Activated T-cell treated with anti-CD3 and anti-CD28 coated beads, Interleukin-2, amount 50 U/mL, for 4 hours (primary cell): Measurements from ENCODE around the gene CACNA1G. TPM values are rescaled to one million over a fixed set of nuclear protein-coding genes. Genes with fewer than 3 reads are reported as not detected.

Experiments used
- ATAC-seq, 2 donors: fragments of 200-7000 bp; cut with Tn5 transposase; one replicate each; pipeline ENCODE4 v1.10.0; 2021
- DNase-seq: peaks from one replicate; pipeline ENCODE4 v3.0.0-alpha.2; 2020
- H3K27me3 Mint-ChIP-seq: one replicate; pipeline ENCODE4 v1.8.0; 2021; ENCODE audit warnings: low read depth, mixed read lengths
- H3K36me3 Mint-ChIP-seq: one replicate; pipeline ENCODE4 v1.8.0; 2022; ENCODE audit warnings: mixed read lengths; ENCODE audit not compliant: insufficient read depth
- H3K4me1 Mint-ChIP-seq: one replicate; pipeline ENCODE4 v1.8.0; 2021; ENCODE audit warnings: low read depth, mixed read lengths
- H3K4me3 Mint-ChIP-seq: one replicate; pipeline ENCODE4 v1.8.0; 2021; ENCODE audit warnings: mild to moderate bottlenecking, moderate library complexity, mixed read lengths
- H3K9me3 Mint-ChIP-seq: one replicate; pipeline ENCODE4 v1.8.0; 2021; ENCODE audit warnings: mixed read lengths
- total RNA-seq, 3 donors: library from RNA; stranded (reverse); gene quantifications; one replicate each; pipeline ENCODE4 v1.2.1, GENCODE V29; 2021

The CACNA1G gene
- total RNA-seq, 3 donors from 2014 or later: 0.03 TPM; not detected in 2

GRCh38 chr17:50524838-50525237, 35.7 kb upstream of the CACNA1G start:
- Mint-ChIP-seq H3K9me3 (no peaks in the 10 kb centered on the region), H3K27me3 (peaks cover 17% of the 10 kb centered on the region), H3K4me3 (no peak overlapping the region), H3K4me1 (no peaks in the 10 kb centered on the region), H3K36me3 (no peaks in the 10 kb centered on the region)
- DNase-seq: no peak
- ATAC-seq: no peak

GRCh38 chr17:50527155-50527762, 33.3 kb upstream of the CACNA1G start:
- peaks cover 40% of the 10 kb centered on the region for H3K27me3 Mint-ChIP-seq
- H3K9me3 Mint-ChIP-seq: no peaks in the 10 kb centered on the region
- no peak for ATAC-seq
- no peak for DNase-seq
- H3K36me3 Mint-ChIP-seq: no peaks in the 10 kb centered on the region
- no peak overlapping the region for H3K4me3 Mint-ChIP-seq
- peaks cover 3% of the 10 kb centered on the region for H3K4me1 Mint-ChIP-seq

GRCh38 chr17:50527949-50528474, 32.5 kb upstream of the CACNA1G start:
- no peak overlapping the region for H3K4me3 Mint-ChIP-seq
- H3K27me3 Mint-ChIP-seq: peaks cover 48% of the 10 kb centered on the region
- DNase-seq (no peak), ATAC-seq (no peak)
- H3K36me3 Mint-ChIP-seq: no peaks in the 10 kb centered on the region
- H3K9me3 Mint-ChIP-seq: no peaks in the 10 kb centered on the region
- peaks cover 4% of the 10 kb centered on the region for H3K4me1 Mint-ChIP-seq

GRCh38 chr17:50529849-50530248, 30.7 kb upstream of the CACNA1G start:
- ATAC-seq (no peak), DNase-seq (no peak)
- Mint-ChIP-seq H3K4me1 (peaks cover 14% of the 10 kb centered on the region), H3K27me3 (peaks cover 64% of the 10 kb centered on the region), H3K4me3 (no peak overlapping the region), H3K36me3 (no peaks in the 10 kb centered on the region), H3K9me3 (no peaks in the 10 kb centered on the region)

- Mint-ChIP-seq H3K27me3 (peaks cover 73% of the 10 kb centered on the region), H3K4me3 (no peak overlapping the region), H3K36me3 (no peaks in the 10 kb centered on the region), H3K4me1 (peaks cover 14% of the 10 kb centered on the region), H3K9me3 (no peaks in the 10 kb centered on the region)
- DNase-seq: no peak
- ATAC-seq: no peak
Measured at GRCh38 chr17:50531428-50532025, 29.0 kb upstream of the CACNA1G start.

- Mint-ChIP-seq H3K4me1 (peaks cover 14% of the 10 kb centered on the region), H3K9me3 (no peaks in the 10 kb centered on the region), H3K27me3 (peaks cover 71% of the 10 kb centered on the region), H3K4me3 (no peak within 1 kb of the TSS), H3K36me3 (no peaks in the 10 kb centered on the region)
- ATAC-seq (peak in 1 of 2 donors; percentile 25), DNase-seq (no peak)
Measured at GRCh38 chr17:50532452-50533024, 28.0 kb upstream of the CACNA1G start, which contains the start of gene EPN3. Gene EPN3, plus strand, starts transcription at chr17:50532735. Its CDS starts 3,822 bp downstream, at chr17:50536557.

GRCh38 chr17:50533185-50533584, 27.3 kb upstream of the CACNA1G start:
- no peak overlapping the region for H3K4me3 Mint-ChIP-seq
- H3K9me3 Mint-ChIP-seq: no peaks in the 10 kb centered on the region
- no peaks in the 10 kb centered on the region for H3K36me3 Mint-ChIP-seq
- peaks cover 71% of the 10 kb centered on the region for H3K27me3 Mint-ChIP-seq
- DNase-seq (no peak), ATAC-seq (no peak)
- H3K4me1 Mint-ChIP-seq: peaks cover 14% of the 10 kb centered on the region

- peak in 1 of 2 donors; percentile 57 for ATAC-seq
- peaks cover 14% of the 10 kb centered on the region for H3K4me1 Mint-ChIP-seq
- DNase-seq: no peak
- H3K36me3 Mint-ChIP-seq: no peaks in the 10 kb centered on the region
- H3K27me3 Mint-ChIP-seq: peaks cover 67% of the 10 kb centered on the region
- no peaks in the 10 kb centered on the region for H3K9me3 Mint-ChIP-seq
- no peak overlapping the region for H3K4me3 Mint-ChIP-seq
Measured at GRCh38 chr17:50533720-50534148, 26.8 kb upstream of the CACNA1G start.

- Mint-ChIP-seq H3K27me3 (peaks cover 60% of the 10 kb centered on the region), H3K9me3 (no peaks in the 10 kb centered on the region), H3K4me3 (no peak overlapping the region), H3K36me3 (no peaks in the 10 kb centered on the region), H3K4me1 (peaks cover 14% of the 10 kb centered on the region)
- no peak for DNase-seq
- peak; percentile 65 to 78 for ATAC-seq
Measured at GRCh38 chr17:50534222-50534978, 26.1 kb upstream of the CACNA1G start.

- DNase-seq (no peak), ATAC-seq (no peak)
- H3K36me3 Mint-ChIP-seq: no peaks in the 10 kb centered on the region
- H3K27me3 Mint-ChIP-seq: peaks cover 55% of the 10 kb centered on the region
- H3K9me3 Mint-ChIP-seq: no peaks in the 10 kb centered on the region
- H3K4me3 Mint-ChIP-seq: no peak overlapping the region
- peaks cover 14% of the 10 kb centered on the region for H3K4me1 Mint-ChIP-seq
Measured at GRCh38 chr17:50534979-50535326, 25.6 kb upstream of the CACNA1G start.

- H3K9me3 Mint-ChIP-seq: no peaks in the 10 kb centered on the region
- DNase-seq: no peak
- H3K36me3 Mint-ChIP-seq: no peaks in the 10 kb centered on the region
Measured at GRCh38 chr17:50535407-50535806, 25.1 kb upstream of the CACNA1G start.

GRCh38 chr17:50536683-50537646, 23.6 kb upstream of the CACNA1G start:
- Mint-ChIP-seq H3K27me3 (peaks cover 36% of the 10 kb centered on the region), H3K9me3 (no peaks in the 10 kb centered on the region), H3K36me3 (no peaks in the 10 kb centered on the region), H3K4me3 (no peak overlapping the region), H3K4me1 (peaks cover 16% of the 10 kb centered on the region)
- DNase-seq: no peak
- ATAC-seq: no peak

More at GRCh38 chr17:50535407-50535806, 25.1 kb upstream of the CACNA1G start:
- H3K4me3 Mint-ChIP-seq: no peak overlapping the region
- H3K4me1 Mint-ChIP-seq: peaks cover 14% of the 10 kb centered on the region
- no peak for ATAC-seq
- peaks cover 50% of the 10 kb centered on the region for H3K27me3 Mint-ChIP-seq

- Mint-ChIP-seq H3K27me3 (peaks cover 26% of the 10 kb centered on the region), H3K9me3 (no peaks in the 10 kb centered on the region), H3K4me1 (peaks cover 18% of the 10 kb centered on the region), H3K4me3 (no peak overlapping the region), H3K36me3 (no peaks in the 10 kb centered on the region)
- DNase-seq: no peak
- no peak for ATAC-seq
Measured at GRCh38 chr17:50537721-50538548, 22.6 kb upstream of the CACNA1G start.
